Measurements from ENCODE around the gene KIF17.

Gene KIF17

DNA sequence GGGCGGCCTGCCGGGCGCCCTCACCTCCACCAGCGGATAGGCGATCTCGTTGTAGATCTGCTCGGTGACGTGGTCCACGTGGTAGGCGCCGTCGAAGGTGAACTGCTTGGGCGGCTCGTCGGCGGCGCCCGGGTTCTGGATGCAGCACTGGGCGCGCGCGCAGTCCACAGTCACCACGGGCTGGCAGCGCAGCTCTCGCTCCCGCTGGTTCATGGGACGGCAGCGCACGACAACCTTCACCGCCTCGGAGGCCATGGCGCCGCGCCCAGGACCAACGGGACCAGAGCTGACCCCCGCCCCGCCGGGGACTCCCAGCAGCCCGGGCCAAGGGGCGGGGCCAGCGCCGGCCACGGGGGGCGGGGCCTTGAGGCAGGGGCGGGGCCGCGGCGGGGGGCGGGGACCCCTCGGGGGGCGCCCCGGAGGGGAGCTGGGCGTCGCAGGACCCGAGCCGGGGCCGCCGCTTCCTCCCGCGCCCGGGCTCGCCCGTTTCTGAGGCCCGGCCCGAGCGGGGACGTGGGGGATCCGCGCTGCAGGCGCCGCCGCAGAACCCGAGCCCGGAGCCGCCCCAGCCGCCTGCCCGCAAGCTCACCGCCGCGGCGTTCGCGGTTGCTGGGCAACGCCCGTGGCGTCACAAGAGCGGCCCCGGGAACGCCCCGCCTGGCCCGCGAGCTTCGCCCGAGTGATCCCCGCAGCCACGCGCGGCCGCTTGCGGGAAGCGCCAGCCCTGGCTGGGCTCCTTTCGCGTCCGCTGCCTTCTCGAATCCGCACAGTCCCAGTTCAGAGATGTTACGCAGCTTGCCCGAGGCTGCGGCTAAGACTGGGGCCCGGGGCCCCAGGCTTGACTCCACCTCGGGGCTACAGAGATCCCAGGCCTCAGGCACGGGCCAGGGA is at the start of gene KIF17:
Gene KIF17 (minus strand): TSS at position 556 of the 891 bp plus-strand sequence. CDS start 301 bp downstream, at position 255.
- peak; percentile 60 to 74 for ATAC-seq

- no peak for ATAC-seq
Measured at GRCh38 chr1:20767271-20767670, 49.5 kb upstream of the KIF17 start.

DNA sequence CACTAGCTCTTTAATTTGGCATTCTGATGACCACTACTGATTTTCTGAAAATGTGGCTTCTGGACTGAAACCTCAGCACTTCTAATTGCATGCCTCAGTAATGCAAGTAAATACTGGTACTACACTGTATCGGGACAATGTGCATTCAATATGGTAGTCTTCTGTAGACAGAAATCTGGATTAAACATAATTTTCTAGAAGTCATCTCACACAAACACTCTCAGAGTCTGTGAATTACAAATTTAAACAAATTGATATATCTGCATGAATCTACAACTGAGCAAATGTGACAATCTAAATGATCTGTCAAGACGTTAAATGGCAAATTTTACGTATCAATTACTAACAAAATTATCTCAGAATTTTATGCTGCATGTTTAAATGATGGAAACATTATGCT is 45.6 kb upstream of the KIF17 start:
- ATAC-seq, result no peak

GRCh38 chr1:20760322-20760721 is 42.5 kb upstream of the KIF17 start:
- ATAC-seq, result no peak

- no peak for ATAC-seq
Measured at GRCh38 chr1:20753589-20753988, 35.8 kb upstream of the KIF17 start.

GRCh38 chr1:20751462-20751990 is 33.7 kb upstream of the KIF17 start:
- no peak for ATAC-seq

DNA sequence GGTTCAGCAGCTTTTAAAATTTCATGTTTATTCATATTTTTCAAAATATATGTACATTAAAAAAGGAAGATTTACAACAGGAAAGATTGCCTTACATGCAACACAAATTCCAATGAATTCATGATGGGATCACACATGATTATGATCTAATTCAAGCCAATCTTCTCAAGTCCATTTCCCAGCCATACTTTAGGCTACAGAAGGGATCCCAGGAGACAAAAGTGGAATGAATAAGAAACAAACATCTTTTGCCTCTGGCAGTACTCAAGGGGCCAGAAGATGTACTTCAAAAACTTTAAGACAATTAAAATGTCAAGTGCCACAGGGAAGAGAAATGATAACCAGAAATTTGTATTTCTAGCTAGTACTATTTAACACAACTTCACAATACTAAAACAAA is 24.9 kb upstream of the KIF17 start:
- ATAC-seq, result no peak

DNA sequence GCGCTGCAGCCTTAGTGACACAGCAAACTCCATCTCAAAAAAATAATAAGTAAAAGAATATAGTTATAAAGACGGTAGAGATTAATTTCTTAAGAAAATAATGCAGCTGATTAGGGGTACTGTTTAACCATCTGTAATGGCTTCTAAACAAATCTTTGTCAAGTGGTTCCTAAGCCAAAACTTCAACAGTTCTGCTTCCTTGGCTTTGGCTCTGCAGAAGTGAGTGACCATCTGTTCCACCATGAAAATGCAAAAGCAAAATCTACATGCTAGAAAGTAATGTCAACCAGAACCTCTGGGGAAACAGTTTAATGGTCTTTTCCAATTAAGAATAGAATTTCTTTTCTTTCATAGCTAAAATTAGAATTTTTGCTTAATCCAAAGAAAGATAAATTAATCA is 23.0 kb upstream of the KIF17 start:
- ATAC-seq, result no peak

DNA sequence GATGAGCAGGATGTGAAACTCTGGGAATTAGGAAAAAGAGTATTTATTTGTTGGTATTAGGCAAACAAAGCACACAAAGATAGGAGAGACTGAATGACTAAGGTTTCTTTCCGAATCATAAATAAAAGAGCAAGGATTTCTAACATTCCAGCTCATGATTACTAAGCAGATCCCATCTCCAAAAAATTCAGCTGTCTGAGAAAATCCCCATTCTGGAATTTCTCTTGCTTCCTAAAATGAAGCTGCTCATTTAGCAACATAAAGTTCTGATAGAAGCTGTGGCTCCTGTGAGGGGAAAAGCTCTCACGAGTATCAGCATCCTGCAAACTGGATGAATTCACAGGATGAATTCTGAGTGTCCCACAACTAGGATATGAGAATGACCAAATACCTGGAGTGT is 21.4 kb upstream of the KIF17 start:
- ATAC-seq, result no peak

DNA sequence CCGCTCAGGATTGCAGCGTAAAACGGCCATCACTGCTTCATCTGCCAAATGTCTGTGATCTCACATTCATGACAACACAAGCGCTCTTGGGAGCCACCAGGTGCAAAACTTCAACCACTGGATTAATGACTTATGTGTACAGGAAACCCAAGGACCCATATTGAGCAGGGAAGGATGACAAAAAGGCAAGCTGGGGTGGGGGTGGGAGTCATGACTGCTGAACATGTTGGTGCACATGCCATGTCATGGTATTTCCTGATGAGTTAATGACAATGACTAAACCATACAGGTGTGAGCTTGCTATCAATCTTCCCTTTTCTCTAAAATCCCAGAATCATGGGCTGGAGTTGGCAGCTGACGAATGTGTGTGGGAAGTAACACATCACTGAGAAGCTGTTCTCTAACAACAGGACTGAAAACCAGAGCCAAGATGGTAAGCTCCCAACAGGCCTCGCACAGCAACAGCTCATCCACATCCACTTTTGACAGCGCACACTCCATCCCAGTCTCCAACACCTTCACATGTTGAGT is 17.8 kb upstream of the KIF17 start:
- no peak for ATAC-seq

DNA sequence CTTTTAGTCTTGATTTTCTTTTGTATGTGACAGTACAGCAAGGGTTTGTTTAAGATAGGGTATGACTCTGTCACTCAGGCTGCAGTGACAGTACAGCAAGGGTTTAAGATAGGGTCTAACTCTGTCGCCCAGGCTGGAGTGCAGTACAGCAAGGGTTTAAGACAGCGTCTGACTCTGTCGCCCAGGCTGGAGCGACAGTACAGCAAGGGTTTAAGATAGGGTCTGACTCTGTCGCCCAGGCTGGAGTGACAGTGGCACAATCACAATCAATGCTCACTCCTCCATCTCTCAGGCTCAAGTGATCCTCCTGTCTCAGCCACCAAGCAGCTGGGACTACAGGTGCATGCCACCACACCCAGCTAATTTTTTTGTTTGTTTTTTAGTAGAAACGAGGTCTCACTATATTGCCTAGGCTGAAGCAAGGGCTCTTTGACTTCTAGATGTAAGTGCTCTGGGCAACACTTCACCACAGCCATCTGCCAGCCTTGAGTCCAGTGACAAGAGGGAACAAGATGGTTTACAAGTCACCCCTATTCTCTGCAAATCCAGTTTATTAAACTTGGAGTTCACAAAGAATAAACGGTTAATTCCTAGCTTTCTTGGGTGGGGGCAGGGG is 15.7 kb upstream of the KIF17 start:
- ATAC-seq, result no peak

GRCh38 chr1:20732588-20733359 is 15.0 kb upstream of the KIF17 start, which contains the start of gene SH2D5:
Gene SH2D5 (minus strand): TSS chr1:20732703. CDS start chr1:20728044, 4,659 bp downstream.
- ATAC-seq, result peak; percentile 85 to 88

DNA sequence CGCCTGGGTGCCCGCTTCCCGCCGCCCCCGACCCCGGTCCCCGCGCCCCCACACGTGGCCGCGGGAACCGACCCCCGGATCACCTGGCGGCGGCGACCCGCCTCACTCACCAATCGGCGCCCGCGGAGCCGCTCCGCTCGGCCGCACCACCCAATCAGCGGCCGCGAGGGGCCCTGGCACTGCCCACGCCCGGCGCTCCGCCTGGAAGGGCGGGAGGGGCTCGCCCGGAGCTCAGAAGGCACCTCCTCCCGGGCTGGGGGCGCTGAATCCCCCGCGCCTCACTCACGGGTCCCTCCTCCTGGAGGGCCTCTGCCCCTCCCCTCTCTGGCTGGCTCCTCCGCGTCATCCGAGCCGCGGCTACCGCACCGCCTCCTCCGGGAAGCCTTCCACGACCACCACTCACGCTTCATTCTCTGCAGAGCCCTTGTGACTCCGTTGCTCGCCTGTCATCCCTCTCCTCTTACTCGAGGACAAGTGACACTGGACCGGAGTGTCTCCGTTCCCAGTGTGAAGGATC is 14.3 kb upstream of the KIF17 start:
- ATAC-seq, result peak; percentile 56 to 71

- no peak for ATAC-seq
Measured at GRCh38 chr1:20731057-20731991, 13.5 kb upstream of the KIF17 start.

DNA sequence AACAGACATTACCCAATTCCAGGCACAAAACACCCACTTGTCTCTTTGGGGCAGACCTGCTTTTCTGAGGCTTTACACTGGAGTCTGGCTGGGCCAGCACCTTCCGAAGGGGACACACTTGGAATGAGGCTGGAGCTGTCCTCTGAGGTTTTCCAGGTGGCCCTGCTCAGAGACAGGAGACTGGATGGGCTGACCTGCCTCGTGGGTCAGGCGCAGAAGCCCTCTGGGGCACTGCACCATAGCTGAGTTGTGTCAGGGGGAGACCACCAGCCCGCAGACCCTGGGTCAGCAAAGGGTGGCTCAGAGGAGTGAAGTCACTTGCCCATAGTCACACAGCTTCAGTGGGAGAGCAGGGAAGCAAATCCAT is 12.9 kb upstream of the KIF17 start:
- no peak for ATAC-seq

GRCh38 chr1:20729990-20730689 is 12.3 kb upstream of the KIF17 start:
- no peak for ATAC-seq

- ATAC-seq, result no peak
Measured at GRCh38 chr1:20729155-20729931, 11.5 kb upstream of the KIF17 start.

- no peak for ATAC-seq
Measured at GRCh38 chr1:20728371-20729154, 10.8 kb upstream of the KIF17 start.

- ATAC-seq, result no peak
Measured at GRCh38 chr1:20727746-20728316, 10.0 kb upstream of the KIF17 start.
